GM12873 (cell line): ENCODE data around the gene CEP164.

Source experiments
- TF ChIP-seq, protein P1 (sequence below): IDR thresholded peaks from 2 replicates; pipeline ENCODE4 v1.5.1; 2012; ENCODE audit warnings: low read depth, mild to moderate bottlenecking, moderate library complexity, low read length, control low read depth; ENCODE audit not compliant: insufficient read depth; ENCODE audit errors: missing control alignments

Gene CEP164

DNA sequence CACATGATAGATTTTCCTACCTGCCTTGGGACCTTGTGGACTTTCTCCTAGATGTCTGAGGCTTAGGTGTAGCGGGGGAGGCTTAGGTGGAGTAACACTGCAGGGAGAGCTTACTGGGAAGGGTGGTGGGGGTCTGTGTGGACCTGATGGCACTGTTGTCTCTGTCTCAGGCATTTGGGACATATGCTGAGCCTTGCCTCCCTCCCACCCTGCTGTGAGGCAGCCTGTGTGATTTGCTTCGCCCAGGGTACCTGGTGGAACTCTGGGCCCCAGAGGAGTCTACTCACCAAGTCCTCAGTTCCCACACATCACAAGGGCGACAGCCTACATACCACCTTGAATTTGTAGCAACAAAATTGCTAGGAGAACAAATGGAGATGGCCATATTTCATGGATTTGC, 80.7 kb downstream of the CEP164 start:
- TF ChIP-seq, protein P1, sequence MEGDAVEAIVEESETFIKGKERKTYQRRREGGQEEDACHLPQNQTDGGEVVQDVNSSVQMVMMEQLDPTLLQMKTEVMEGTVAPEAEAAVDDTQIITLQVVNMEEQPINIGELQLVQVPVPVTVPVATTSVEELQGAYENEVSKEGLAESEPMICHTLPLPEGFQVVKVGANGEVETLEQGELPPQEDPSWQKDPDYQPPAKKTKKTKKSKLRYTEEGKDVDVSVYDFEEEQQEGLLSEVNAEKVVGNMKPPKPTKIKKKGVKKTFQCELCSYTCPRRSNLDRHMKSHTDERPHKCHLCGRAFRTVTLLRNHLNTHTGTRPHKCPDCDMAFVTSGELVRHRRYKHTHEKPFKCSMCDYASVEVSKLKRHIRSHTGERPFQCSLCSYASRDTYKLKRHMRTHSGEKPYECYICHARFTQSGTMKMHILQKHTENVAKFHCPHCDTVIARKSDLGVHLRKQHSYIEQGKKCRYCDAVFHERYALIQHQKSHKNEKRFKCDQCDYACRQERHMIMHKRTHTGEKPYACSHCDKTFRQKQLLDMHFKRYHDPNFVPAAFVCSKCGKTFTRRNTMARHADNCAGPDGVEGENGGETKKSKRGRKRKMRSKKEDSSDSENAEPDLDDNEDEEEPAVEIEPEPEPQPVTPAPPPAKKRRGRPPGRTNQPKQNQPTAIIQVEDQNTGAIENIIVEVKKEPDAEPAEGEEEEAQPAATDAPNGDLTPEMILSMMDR, result no peak

DNA sequence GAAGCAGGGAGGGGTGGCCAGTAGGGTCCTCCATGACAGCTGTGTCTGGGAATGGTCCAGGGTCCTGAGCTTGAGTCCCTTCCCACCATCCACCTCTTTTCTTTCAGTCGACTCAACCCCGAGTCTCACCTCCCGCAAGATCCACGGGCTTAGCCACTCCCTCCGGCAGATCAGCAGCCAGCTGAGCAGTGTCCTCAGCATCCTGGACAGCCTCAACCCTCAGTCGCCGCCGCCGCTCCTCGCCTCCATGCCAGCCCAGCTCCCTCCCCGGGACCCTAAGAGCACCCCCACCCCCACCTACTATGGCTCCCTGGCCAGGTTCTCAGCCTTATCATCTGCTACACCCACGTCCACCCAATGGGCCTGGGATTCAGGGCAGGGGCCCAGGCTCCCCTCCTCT, 81.9 kb downstream of the CEP164 start:
- TF ChIP-seq, protein P1, result no peak

DNA sequence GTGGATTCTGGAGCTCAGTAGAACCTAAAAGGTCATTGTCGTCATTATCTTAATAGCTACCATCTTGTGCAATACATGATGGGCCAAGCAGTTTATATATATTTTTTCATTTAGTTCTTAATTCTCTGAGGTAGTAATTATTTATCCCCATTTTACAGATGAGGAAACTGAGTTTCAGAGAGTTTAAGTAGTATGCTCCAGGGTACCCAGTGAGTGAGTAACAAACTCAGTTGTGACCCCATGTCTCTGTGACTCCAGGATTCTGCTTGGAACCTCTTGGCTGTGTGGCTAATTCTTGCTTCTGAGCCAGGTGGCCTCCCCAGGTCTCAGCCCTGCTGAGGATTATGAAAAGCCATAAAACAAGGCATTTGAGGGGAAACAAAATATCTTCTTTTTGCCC, 82.6 kb downstream of the CEP164 start:
- TF ChIP-seq, protein P1, result no peak

DNA sequence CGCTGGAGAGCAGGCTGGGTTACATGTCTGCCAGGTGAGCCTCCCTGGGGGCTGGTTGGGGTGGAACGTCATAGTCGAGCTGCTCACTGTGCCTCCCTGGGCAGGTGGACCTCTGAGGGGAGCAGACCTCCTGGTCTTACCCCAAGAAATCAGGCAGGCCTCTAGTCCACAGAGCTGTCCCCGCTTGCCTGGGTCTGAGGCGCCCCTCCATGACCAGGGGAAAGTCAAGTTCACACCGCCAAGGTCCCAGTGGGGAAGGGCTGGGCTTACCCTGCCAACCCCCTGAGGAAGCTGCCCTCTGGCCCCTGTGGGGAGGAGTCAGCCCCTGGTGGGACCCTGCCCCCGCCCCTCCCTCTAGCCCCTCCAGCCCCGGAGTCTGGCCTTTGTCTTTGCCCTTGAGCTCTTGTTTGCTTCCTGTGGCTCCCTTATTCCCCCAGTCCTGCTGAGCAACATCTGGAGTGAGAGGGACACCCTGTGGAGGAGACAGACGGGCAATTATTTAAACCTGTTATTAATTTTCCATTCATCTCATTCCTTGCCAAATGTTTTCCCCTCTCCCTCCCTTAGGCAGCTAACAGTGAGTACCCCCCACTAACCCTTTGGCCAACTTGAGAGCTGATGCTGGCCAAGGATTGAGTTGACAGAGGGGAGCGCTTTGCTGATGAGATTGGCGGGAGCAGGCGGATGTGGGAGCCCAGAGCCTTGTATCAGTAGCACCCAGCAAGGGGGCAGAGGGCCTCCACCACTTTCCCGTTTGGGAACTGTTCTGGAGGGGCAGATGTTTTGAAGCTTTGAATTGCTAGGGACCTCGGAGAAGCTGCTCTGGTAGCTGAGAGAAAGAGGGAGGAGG, 83.4 kb downstream of the CEP164 start:
- TF ChIP-seq, protein P1, result no peak

DNA sequence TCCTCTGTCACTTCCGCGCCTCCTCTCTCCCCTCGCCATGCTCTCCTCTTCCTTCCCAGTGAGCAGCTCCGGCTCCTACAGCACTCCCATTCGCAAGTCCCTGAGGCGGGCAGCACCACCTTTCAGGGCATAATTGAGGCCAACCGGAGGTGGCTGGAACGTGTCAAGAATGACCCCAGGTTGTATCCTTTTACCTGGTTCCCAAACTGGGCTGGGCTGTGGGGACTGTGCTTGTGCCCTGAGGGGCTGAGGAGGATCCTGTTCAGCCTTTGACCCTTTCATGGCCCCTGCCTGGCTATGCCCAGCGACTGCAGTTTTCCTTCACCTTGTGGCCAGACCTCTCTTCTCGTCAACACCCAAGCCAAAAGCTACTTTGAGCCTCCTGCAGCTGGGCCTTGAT, 84.1 kb downstream of the CEP164 start:
- TF ChIP-seq, protein P1, result no peak

DNA sequence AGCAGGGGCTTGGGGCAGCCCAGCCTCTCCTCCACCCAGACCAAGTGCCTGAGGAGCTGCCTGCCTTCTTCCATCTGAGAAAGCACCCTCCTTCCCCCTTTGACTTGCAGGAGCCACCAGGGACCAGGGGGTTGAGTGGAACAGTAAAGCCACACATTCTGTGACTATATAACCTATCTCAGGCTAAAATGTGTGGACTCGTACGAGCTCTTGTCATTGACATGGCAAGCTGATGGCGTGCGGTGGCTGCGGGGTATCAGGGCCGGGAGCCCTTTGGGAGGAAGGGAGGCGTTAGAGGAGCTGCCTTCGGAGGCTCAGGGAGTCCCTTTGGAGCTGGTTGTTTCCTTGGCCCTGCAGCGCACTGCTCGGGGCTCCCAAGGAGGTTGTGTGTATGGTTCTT, 84.5 kb downstream of the CEP164 start:
- TF ChIP-seq, protein P1, result no peak

DNA sequence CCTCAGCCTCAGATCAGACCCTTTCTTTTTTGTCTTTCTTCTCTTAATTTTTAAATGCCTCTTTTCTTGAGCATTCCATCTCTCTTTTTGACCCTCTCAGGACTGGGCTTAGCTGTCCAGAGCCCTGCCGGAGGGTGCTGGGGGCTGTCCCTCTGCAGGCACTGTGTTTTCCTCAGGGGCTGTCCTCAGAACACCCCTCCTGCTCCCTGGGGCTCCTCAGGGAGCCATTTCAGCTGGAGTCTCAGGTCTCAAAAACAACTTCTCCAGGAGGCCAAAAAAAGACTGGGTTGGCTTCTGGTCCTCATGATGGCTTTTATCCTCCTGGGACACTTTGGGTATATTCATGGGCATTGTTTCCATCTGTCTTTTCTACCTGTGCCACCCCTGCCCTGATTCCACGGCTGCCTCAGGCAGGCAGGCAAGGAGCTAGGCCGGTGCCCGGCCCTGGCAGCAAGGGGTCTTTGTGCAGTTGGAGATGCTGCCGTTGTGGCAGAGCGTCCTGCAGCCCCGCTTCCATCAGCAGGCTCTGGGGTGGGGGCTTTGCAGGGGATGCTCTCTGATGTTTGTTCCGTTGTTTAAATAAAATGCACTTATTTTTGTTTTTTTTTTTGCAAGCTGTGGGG, 85.1 kb downstream of the CEP164 start:
- TF ChIP-seq, protein P1, result no peak
